Central memory CD8-positive, alpha-beta T cell (primary cell): ENCODE results near the gene FBRS.
A peak's percentile ranks its signal among the peaks of the same experiment; 100 is the strongest.

Experiments
- ATAC-seq: fragments of 150-1000 bp; cut with Tn5 transposase; replicated peaks from 2 replicates; pipeline ENCODE4 v1.10.0; 2022; ENCODE audit warnings: mild to moderate bottlenecking, moderate FRiP score, moderate number of reproducible peaks; ENCODE audit not compliant: poor library complexity, severe bottlenecking; ENCODE audit errors: extremely low read depth
- DNase-seq, 2 donors: peaks; one replicate each; pipeline ENCODE4 v3.0.0; 2021; ENCODE audit warnings: low spot score in 2 of 2
- H3K27ac Mint-ChIP-seq: one replicate; pipeline ENCODE4 v1.8.0; 2022; ENCODE audit warnings: low read depth, mild to moderate bottlenecking, moderate library complexity, mixed read lengths
- H3K27me3 Mint-ChIP-seq: one replicate; pipeline ENCODE4 v1.8.0; 2022; ENCODE audit warnings: mixed read lengths
- H3K36me3 Mint-ChIP-seq: one replicate; pipeline ENCODE4 v1.8.0; 2022; ENCODE audit warnings: mild to moderate bottlenecking, moderate library complexity, mixed read lengths; ENCODE audit not compliant: insufficient read depth
- H3K4me1 Mint-ChIP-seq: one replicate; pipeline ENCODE4 v1.8.0; 2022; ENCODE audit warnings: mixed read lengths
- H3K4me3 Mint-ChIP-seq: one replicate; pipeline ENCODE4 v1.8.0; 2022; ENCODE audit warnings: mild to moderate bottlenecking, moderate library complexity, mixed read lengths
- H3K9me3 Mint-ChIP-seq: one replicate; pipeline ENCODE4 v1.8.0; 2022; ENCODE audit warnings: mixed read lengths

The FBRS gene

GRCh38 chr16:30660424-30661261, 2.4 kb downstream of the FBRS start:
- peak; percentile 47 to 71 for DNase-seq
- Mint-ChIP-seq H3K4me3 (peak overlapping the region; percentile 99), H3K9me3 (no peaks in the 10 kb centered on the region), H3K4me1 (peaks cover 52% of the 10 kb centered on the region), H3K27ac (peak overlapping the region; percentile 91), H3K27me3 (no peaks in the 10 kb centered on the region), H3K36me3 (peaks cover 67% of the 10 kb centered on the region)
- ATAC-seq: no peak

DNA sequence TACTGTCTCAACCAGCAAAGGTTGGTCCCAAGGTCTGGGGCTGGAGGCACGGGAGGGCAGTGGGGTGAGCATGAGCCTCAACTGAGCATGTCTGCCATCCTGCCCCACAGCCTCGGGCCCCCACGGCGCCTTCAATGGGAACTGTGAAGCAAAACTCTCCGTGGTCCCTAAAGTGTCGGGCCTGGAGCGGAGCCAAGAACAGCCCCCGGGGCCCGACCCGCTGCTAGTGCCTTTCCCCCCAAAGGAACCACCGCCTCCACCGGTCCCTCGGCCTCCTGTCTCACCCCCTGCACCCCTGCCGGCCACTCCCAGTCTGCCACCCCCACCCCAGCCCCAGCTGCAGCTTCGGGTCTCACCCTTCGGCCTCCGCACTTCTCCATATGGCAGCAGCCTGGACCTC, 4.2 kb downstream of the FBRS start:
- no peaks in the 10 kb centered on the region for H3K9me3 Mint-ChIP-seq
- ATAC-seq: no peak
- DNase-seq: no peak
- H3K27me3 Mint-ChIP-seq: no peaks in the 10 kb centered on the region
- H3K4me3 Mint-ChIP-seq: peak overlapping the region; percentile 99
- peak overlapping the region; percentile 91 for H3K27ac Mint-ChIP-seq
- peaks cover 73% of the 10 kb centered on the region for H3K36me3 Mint-ChIP-seq
- H3K4me1 Mint-ChIP-seq: peaks cover 47% of the 10 kb centered on the region

DNA sequence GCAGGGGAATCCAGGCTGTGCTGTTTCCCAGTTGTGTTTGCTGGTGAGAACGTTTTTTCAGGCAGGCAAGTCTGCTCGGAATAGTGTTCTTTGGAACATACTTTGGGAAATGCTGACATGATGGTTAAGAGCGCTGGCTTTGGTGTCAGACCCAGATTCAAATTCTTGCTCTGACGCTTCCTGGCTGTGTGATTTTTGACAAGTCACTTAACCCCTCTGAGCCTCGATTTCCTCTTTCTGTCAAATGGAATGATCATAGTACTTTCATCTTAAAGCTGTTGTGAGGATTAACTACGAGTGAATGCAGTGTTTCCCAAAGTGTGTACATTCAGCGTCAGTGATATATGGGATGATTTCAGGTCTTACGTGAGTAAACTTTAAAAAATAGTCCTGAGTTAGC, 4.8 kb downstream of the FBRS start:
- H3K36me3 Mint-ChIP-seq: peaks cover 76% of the 10 kb centered on the region
- H3K4me1 Mint-ChIP-seq: peaks cover 49% of the 10 kb centered on the region

GRCh38 chr16:30663820-30664219, 5.6 kb downstream of the FBRS start:
- Mint-ChIP-seq H3K4me3 (peak overlapping the region; percentile 18), H3K27ac (peak overlapping the region; percentile 91), H3K4me1 (peaks cover 44% of the 10 kb centered on the region), H3K36me3 (peaks cover 72% of the 10 kb centered on the region), H3K9me3 (no peaks in the 10 kb centered on the region), H3K27me3 (no peaks in the 10 kb centered on the region)
- no peak for DNase-seq
- no peak for ATAC-seq

More for the DNA sequence above, 4.8 kb downstream of the FBRS start:
- Mint-ChIP-seq H3K27ac (peak overlapping the region; percentile 91), H3K27me3 (no peaks in the 10 kb centered on the region), H3K9me3 (no peaks in the 10 kb centered on the region), H3K4me3 (peak overlapping the region; percentile 99)
- DNase-seq: no peak
- ATAC-seq: no peak

DNA sequence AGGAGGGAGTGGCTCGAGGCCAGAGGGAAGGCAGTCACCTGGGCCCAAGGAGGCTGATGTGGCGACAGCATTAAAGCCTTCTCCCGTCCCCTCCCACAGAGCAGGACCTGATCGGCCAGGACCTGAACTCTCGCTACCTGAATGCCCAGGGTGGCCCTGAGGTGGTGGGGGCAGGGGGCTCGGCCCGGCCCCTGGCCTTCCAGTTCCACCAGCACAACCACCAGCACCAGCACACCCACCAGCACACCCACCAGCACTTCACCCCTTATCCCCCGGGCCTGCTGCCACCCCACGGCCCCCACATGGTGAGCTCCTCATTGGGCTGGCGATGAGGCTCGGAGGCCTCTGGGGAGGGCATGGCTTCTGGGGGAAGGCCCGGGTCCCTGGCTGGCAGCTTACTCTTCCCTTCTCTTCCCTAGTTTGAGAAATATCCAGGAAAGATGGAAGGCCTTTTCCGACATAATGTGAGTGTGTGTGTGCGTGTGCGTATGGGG, 6.4 kb downstream of the FBRS start:
- peaks cover 43% of the 10 kb centered on the region for H3K4me1 Mint-ChIP-seq
- ATAC-seq (no peak), DNase-seq (no peak)
- H3K27ac Mint-ChIP-seq: no peak overlapping the region
- H3K4me3 Mint-ChIP-seq: peak overlapping the region; percentile 6
- no peaks in the 10 kb centered on the region for H3K27me3 Mint-ChIP-seq
- peaks cover 67% of the 10 kb centered on the region for H3K36me3 Mint-ChIP-seq
- H3K9me3 Mint-ChIP-seq: no peaks in the 10 kb centered on the region

GRCh38 chr16:30665155-30665829, 7.1 kb downstream of the FBRS start:
- Mint-ChIP-seq H3K4me3 (peak overlapping the region; percentile 6), H3K27ac (peak overlapping the region; percentile 51), H3K9me3 (no peaks in the 10 kb centered on the region), H3K4me1 (peaks cover 42% of the 10 kb centered on the region), H3K36me3 (peaks cover 65% of the 10 kb centered on the region), H3K27me3 (no peaks in the 10 kb centered on the region)
- ATAC-seq (no peak), DNase-seq (no peak)

- Mint-ChIP-seq H3K27me3 (no peaks in the 10 kb centered on the region), H3K27ac (peak overlapping the region; percentile 51), H3K36me3 (peaks cover 64% of the 10 kb centered on the region), H3K4me1 (peaks cover 37% of the 10 kb centered on the region), H3K4me3 (no peak overlapping the region), H3K9me3 (no peaks in the 10 kb centered on the region)
- DNase-seq (no peak), ATAC-seq (no peak)
Observed at GRCh38 chr16:30665830-30666190, 7.6 kb downstream of the FBRS start.

DNA sequence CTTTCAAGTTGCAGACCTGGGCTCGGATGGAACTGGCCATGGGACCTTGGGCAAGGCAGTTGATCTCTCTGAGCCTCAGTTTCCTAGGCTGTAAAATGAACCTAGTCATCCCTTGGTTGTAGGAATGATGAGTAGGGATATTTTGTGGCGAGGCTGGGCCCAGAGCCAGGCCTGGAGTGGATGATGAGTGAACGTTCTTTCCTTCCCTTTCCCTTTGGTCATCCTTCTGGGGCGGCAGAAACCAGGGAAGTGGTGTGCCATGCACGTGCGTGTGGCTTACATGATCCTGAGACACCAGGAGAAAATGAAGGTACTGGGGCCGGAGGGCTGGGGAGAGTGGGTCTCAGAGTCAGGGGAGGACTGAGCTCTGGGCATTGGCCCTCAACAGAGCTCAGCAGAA, 8.4 kb downstream of the FBRS start:
- Mint-ChIP-seq H3K4me3 (no peak overlapping the region), H3K4me1 (peaks cover 28% of the 10 kb centered on the region), H3K9me3 (no peaks in the 10 kb centered on the region), H3K36me3 (peaks cover 59% of the 10 kb centered on the region), H3K27me3 (no peaks in the 10 kb centered on the region), H3K27ac (no peak overlapping the region)
- ATAC-seq (no peak), DNase-seq (no peak)

- H3K27me3 Mint-ChIP-seq: no peaks in the 10 kb centered on the region
- no peaks in the 10 kb centered on the region for H3K9me3 Mint-ChIP-seq
- H3K4me1 Mint-ChIP-seq: peaks cover 21% of the 10 kb centered on the region
- H3K36me3 Mint-ChIP-seq: peaks cover 56% of the 10 kb centered on the region
- ATAC-seq (no peak), DNase-seq (no peak)
- no peak overlapping the region for H3K4me3 Mint-ChIP-seq
- H3K27ac Mint-ChIP-seq: peak overlapping the region; percentile 32
Observed at GRCh38 chr16:30667361-30667905, 9.2 kb downstream of the FBRS start.

DNA sequence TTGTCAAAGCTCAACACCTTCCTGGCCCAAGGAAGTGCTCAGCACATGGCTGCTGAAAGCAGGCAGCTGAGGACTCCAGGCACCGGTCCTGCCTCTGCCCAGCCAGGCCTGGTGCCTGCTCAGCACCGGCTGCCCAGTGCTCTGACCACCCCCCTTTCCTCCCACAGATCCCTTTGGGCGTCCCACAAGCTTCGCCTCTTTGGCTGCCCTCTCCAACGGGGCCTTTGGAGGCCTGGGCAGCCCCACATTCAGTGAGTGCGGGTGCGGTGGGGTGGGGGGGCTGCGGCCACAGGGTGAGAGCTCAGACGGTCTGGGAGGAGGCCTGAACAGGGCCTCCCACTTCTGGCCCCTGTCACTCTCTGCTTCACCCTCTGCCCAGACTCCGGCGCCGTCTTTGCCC, 10.2 kb downstream of the FBRS start:
- Mint-ChIP-seq H3K4me1 (peaks cover 14% of the 10 kb centered on the region), H3K4me3 (no peak overlapping the region), H3K36me3 (peaks cover 46% of the 10 kb centered on the region), H3K27me3 (no peaks in the 10 kb centered on the region), H3K9me3 (no peaks in the 10 kb centered on the region), H3K27ac (peak overlapping the region; percentile 32)
- DNase-seq: no peak
- no peak for ATAC-seq

GRCh38 chr16:30669026-30669902, 11.0 kb downstream of the FBRS start:
- no peaks in the 10 kb centered on the region for H3K9me3 Mint-ChIP-seq
- H3K36me3 Mint-ChIP-seq: peaks cover 39% of the 10 kb centered on the region
- no peak for DNase-seq
- H3K4me1 Mint-ChIP-seq: peaks cover 8% of the 10 kb centered on the region
- no peaks in the 10 kb centered on the region for H3K27me3 Mint-ChIP-seq
- no peak for ATAC-seq
- no peak overlapping the region for H3K4me3 Mint-ChIP-seq
- no peak overlapping the region for H3K27ac Mint-ChIP-seq
